Measurements from ENCODE around the gene STAT3. TPM values are rescaled to one million over a fixed set of nuclear protein-coding genes. Genes with fewer than 3 reads are reported as not detected.

STAT3 gene
- total and polyA plus RNA-seq, 2 donors (not counting 1 experiment from before 2014, with no cell fraction given): 50.1 to 140 TPM

DNA sequence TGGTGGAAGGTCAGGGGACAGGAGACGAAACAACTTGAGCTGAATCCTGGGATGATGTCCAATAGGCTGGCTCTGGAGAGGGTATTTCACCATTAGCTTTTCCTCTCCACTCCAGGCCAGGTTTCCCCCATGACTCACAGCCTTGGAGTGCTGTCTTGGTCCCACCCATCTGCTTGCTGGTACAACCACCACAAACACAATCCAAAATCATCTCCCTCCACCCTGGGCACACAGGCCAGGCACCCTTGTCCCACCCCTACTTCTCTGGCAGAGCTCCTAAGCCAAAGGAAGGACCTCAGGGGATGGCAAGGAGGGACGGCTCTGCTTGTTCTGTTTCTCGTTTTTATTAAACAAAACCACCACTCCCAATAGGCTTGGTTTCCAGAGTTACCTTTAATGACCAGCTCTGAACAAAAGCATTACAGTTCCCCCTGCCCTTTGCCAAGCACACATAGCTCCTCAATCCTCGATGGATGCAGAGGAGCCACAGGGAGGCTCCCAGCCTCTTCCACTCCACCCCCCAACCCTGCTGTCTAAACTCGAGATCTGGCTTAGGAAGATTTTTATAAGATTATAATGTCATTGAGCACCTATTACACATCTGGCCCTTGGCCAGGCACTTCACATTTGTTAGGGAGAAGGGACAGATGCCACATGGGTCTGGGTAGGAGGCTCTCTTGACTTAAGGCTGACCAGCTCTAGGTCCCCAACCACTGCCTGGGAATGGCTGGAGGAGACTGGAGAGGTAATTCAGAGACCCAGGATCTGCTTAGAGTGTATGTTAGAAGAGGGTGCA, 21.5 kb upstream of the STAT3 start:
- no peaks in the 10 kb centered on the region for H4K20me1 ChIP-seq (ENCODE audit: control insufficient read depth, insufficient read depth, low read length, poor library complexity, severe bottlenecking)
- no peak overlapping the region for H3K4me2 ChIP-seq (replicated peaks; ENCODE audit: low read depth, low read length, poor library complexity, severe bottlenecking)
- H3K27me3 ChIP-seq (replicated peaks in 1 of 4; ENCODE audit: control extremely low read depth in 1 of 4, control insufficient read depth in 3 of 4, insufficient read depth in 4 of 4, low read length in 3 of 4): peaks cover 0 to 5% (median 0%) of the 10 kb centered on the region in 4 experiments
- H2AFZ ChIP-seq (ENCODE audit: insufficient read depth, low read depth, low read length, poor library complexity, severe bottlenecking): no peak overlapping the region
- H3K9ac ChIP-seq (ENCODE audit: low read length): no peak overlapping the region
- ChIA-PET CTCF (interaction anchor here (1.0 to 10.7 kb wide), 2 partner anchors 90 to 108 kb away, joined by 3 to 546 read pairs; no protein-coding TSS in a partner anchor), POLR2A (no interaction called here)
- Mint-ChIP-seq H3K4me1 (peaks cover 24% of the 10 kb centered on the region), H3K4me3 (no peak overlapping the region), H3K27me3 (peaks cover 5% of the 10 kb centered on the region), H3K9me3 (ENCODE audit: insufficient read depth) (no peaks in the 10 kb centered on the region), H3K27ac (no peak overlapping the region)
- TF ChIP-seq, protein P1, sequence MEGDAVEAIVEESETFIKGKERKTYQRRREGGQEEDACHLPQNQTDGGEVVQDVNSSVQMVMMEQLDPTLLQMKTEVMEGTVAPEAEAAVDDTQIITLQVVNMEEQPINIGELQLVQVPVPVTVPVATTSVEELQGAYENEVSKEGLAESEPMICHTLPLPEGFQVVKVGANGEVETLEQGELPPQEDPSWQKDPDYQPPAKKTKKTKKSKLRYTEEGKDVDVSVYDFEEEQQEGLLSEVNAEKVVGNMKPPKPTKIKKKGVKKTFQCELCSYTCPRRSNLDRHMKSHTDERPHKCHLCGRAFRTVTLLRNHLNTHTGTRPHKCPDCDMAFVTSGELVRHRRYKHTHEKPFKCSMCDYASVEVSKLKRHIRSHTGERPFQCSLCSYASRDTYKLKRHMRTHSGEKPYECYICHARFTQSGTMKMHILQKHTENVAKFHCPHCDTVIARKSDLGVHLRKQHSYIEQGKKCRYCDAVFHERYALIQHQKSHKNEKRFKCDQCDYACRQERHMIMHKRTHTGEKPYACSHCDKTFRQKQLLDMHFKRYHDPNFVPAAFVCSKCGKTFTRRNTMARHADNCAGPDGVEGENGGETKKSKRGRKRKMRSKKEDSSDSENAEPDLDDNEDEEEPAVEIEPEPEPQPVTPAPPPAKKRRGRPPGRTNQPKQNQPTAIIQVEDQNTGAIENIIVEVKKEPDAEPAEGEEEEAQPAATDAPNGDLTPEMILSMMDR (IDR thresholded peaks at IDR 0.05): no peak
- no peak for TF ChIP-seq EZH2 (IDR thresholded peaks at IDR 0.05; ENCODE audit: borderline replicate concordance, insufficient read depth, low read depth, low read length, poor library complexity, severe bottlenecking)
- peaks cover 12 to 34% of the 10 kb centered on the region in 2 donors for H3K4me1 ChIP-seq (ENCODE audit: control insufficient read depth in 2 of 2, insufficient read depth in 2 of 2, low read length in 2 of 2)
- no peak overlapping the region for H3K27ac ChIP-seq (ENCODE audit: low read length in 2 of 2)
- intact Hi-C loops (cut with micrococcal nuclease): loop anchor here (5.0 kb wide), 1 partner anchor 108 kb away; no protein-coding TSS in a partner anchor
- no peaks in the 10 kb centered on the region for H3K9me3 ChIP-seq (ENCODE audit: control extremely low read depth in 1 of 3, control insufficient read depth in 2 of 3, insufficient read depth in 1 of 3, low read length in 2 of 3)
- H3K79me2 ChIP-seq (ENCODE audit: control insufficient read depth, insufficient read depth, low read length): no peaks in the 10 kb centered on the region
- ATAC-seq (ENCODE audit: low read depth): no peak
- no peak overlapping the region for H3K4me3 ChIP-seq (ENCODE audit: control extremely low read depth in 1 of 5, extremely low read depth in 1 of 5, insufficient read depth in 1 of 5, low read depth in 2 of 5, low read length in 4 of 5)
- no peaks in the 10 kb centered on the region for H3K36me3 ChIP-seq (replicated peaks in 1 of 2; ENCODE audit: control extremely low read depth in 1 of 2, control insufficient read depth in 1 of 2, extremely low read depth in 1 of 2, insufficient read depth in 2 of 2, low read length in 1 of 2)
- 73% methylated on average over 2 of the region's 5 CpGs for WGBS (ENCODE audit: insufficient coverage)
- no peak for DNase-seq

GRCh38 chr17:42408061-42408460, 19.8 kb upstream of the STAT3 start:
- ATAC-seq (ENCODE audit: low read depth): no peak

More at GRCh38 chr17:42408061-42408460, 19.8 kb upstream of the STAT3 start:
- Mint-ChIP-seq H3K4me1 (peaks cover 13% of the 10 kb centered on the region), H3K4me3 (no peak overlapping the region), H3K27me3 (peaks cover 5% of the 10 kb centered on the region), H3K27ac (no peak overlapping the region), H3K9me3 (ENCODE audit: insufficient read depth) (no peaks in the 10 kb centered on the region)
- Histone ChIP-seq H3K27ac (ENCODE audit: low read length in 2 of 2) (no peak overlapping the region), H3K4me3 (ENCODE audit: control extremely low read depth in 1 of 5, extremely low read depth in 1 of 5, insufficient read depth in 1 of 5, low read depth in 2 of 5, low read length in 4 of 5) (no peak overlapping the region), H3K36me3 (replicated peaks in 1 of 2; ENCODE audit: control extremely low read depth in 1 of 2, control insufficient read depth in 1 of 2, extremely low read depth in 1 of 2, insufficient read depth in 2 of 2, low read length in 1 of 2) (no peaks in the 10 kb centered on the region), H2AFZ (ENCODE audit: insufficient read depth, low read depth, low read length, poor library complexity, severe bottlenecking) (no peak overlapping the region), H4K20me1 (ENCODE audit: control insufficient read depth, insufficient read depth, low read length, poor library complexity, severe bottlenecking) (no peaks in the 10 kb centered on the region), H3K9ac (ENCODE audit: low read length) (no peak overlapping the region), H3K79me2 (ENCODE audit: control insufficient read depth, insufficient read depth, low read length) (no peaks in the 10 kb centered on the region), H3K9me3 (ENCODE audit: control extremely low read depth in 1 of 3, control insufficient read depth in 2 of 3, insufficient read depth in 1 of 3, low read length in 2 of 3) (no peaks in the 10 kb centered on the region), H3K4me2 (replicated peaks; ENCODE audit: low read depth, low read length, poor library complexity, severe bottlenecking) (no peak overlapping the region), H3K27me3 (replicated peaks in 1 of 4; ENCODE audit: control extremely low read depth in 1 of 4, control insufficient read depth in 3 of 4, insufficient read depth in 4 of 4, low read length in 3 of 4) (peaks cover 0 to 9% (median 2%) of the 10 kb centered on the region in 4 experiments), H3K4me1 (ENCODE audit: control insufficient read depth in 2 of 2, insufficient read depth in 2 of 2, low read length in 2 of 2) (peaks cover 2 to 17% of the 10 kb centered on the region in 2 donors)
- POLR2A ChIA-PET: interaction anchor here (0.6 to 1.0 kb wide), 2 partner anchors 19 to 126 kb away, joined by 3 to 4 read pairs; no protein-coding TSS in a partner anchor
- DNase-seq: no peak
- TF ChIP-seq, protein P1 (IDR thresholded peaks at IDR 0.05): no peak
- TF ChIP-seq EZH2 (IDR thresholded peaks at IDR 0.05; ENCODE audit: borderline replicate concordance, insufficient read depth, low read depth, low read length, poor library complexity, severe bottlenecking): no peak
- CTCF ChIA-PET: interaction anchor here (0.9 to 10.7 kb wide), 8 partner anchors 12 to 185 kb away, joined by 3 to 546 read pairs (median 12); partner anchors contain the start of gene STAT3
- intact Hi-C loops (cut with micrococcal nuclease): loop anchor here (5.0 kb wide), 1 partner anchor 109 kb away; no protein-coding TSS in a partner anchor
- WGBS (ENCODE audit: insufficient coverage): no CpG with 5 or more reads among the region's 2 CpGs

Measured in B cell (primary cell).